GM21825 (cell line): ENCODE data around the gene C7orf57.

ENCODE experiments used
- ATAC-seq: cut with Tn5 transposase; IDR thresholded peaks from one replicate; pipeline ENCODE4 v1.9.1; 2021; ENCODE audit warnings: mild to moderate bottlenecking, moderate library complexity; ENCODE audit not compliant: unreplicated experiment

The C7orf57 gene

DNA sequence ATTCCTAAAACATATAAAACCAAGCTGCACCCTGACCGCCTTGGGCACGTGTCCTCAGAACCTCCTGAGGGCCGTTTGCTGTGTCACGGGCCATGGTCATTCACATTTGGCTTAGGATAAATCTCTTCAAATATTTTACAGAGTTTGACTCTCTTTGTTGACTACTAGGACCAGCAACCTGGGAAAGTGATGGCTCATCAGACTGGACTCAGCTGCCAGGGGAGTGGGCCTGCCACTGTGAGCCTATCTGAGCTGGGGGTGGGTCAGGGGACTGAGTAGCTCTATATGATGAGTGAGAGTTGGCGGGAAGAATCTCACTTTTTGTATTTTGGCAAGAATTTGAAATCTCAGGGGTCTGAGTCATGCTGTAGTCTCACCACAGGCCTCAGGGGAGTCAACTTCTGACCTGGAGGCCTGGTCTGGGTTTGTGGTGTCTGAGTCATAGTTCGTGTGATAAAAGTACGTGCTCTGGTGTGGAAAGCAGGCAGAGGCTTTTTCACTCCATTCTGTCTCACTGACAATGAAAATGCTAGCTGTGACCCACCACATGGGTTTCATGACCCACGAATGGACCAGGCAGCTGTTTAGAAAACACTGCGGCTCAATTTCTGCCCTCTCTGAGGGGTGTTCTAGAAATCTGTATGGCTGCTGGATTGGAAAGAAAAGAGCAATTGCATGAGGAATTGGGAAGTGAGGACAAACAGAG is 49.5 kb downstream of the C7orf57 start:
- ATAC-seq = peak; percentile 58

DNA sequence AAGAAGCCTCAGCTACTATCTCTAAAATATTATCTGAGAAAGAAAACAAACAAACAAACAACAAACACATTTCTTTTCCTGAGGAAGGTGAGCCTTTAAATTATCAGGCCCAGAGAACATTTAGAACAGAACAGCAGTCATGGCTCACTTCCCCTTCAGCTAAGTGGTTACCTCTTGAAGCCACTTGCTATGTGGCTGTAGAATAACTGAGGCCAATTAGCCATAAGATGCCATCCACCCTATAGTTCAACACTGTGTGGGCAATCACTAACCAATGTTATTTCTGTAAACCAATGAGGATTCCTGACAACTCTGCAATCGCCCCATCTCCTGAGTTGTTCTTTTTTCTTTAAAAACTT is 50.1 kb downstream of the C7orf57 start:
- no peak for ATAC-seq

DNA sequence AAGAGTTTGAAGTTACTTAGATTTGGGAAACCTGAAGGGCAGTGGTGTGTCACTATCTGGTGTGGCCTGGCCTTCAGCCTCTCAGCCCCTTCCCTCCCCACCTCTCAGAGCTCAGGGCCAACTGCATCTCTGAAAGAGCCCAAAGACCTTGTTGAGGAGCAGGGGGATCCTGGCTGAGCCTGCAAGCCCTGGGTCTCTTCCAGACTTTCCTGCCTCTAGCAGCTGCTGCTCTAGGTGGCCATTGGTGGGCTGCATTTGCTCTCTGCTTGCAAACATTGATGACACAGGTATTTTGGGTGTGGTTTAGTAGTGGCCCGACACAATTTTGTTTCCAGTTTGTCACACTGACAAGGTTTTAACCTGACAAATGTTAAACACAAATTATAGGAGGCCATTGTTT is 50.6 kb downstream of the C7orf57 start:
- no peak for ATAC-seq

DNA sequence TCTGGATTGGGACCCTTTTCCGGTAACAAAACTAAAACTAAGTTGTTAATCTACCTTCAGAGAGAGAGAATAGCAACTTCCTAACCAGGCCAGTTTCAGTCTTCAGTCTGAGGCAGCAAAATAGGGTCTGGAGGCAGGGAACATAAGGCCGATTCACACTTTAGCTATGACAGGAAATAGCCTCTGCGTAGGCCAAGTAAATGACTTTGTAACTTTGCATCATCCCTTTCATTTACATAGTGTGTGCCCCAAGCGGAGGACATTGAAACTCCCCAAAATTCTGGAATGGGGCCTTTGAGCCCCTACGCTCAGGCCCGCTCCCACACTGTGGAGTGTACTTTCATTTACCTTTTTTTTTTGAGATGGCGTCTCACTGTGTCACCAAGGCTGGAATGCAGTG is 52.0 kb downstream of the C7orf57 start:
- ATAC-seq = peak; percentile 17

DNA sequence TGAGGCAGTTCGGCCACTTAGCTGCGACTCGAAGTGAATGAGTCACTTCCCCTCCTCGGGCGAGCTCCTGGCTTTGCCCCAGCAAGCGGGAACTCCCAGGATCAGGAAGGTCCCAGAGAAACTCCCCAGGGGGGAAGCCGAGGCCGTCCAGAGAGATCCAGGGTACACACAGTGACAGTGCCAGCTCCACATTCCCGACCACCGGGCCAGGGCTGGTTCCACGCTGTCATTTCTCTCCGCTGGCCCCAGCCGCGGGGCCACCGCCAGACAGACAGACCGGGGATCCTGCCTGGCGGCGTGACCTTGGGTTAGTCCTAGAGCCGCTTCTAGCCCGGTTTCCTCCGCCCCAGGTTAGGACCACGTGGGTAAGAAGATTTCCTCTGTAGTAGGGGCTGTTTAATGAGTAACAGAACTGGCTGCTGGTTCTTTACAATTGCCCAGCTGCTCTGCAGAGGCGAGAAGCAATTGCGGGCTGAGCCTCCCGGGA is 53.3 kb downstream of the C7orf57 start:
- ATAC-seq = peak; percentile 58

DNA sequence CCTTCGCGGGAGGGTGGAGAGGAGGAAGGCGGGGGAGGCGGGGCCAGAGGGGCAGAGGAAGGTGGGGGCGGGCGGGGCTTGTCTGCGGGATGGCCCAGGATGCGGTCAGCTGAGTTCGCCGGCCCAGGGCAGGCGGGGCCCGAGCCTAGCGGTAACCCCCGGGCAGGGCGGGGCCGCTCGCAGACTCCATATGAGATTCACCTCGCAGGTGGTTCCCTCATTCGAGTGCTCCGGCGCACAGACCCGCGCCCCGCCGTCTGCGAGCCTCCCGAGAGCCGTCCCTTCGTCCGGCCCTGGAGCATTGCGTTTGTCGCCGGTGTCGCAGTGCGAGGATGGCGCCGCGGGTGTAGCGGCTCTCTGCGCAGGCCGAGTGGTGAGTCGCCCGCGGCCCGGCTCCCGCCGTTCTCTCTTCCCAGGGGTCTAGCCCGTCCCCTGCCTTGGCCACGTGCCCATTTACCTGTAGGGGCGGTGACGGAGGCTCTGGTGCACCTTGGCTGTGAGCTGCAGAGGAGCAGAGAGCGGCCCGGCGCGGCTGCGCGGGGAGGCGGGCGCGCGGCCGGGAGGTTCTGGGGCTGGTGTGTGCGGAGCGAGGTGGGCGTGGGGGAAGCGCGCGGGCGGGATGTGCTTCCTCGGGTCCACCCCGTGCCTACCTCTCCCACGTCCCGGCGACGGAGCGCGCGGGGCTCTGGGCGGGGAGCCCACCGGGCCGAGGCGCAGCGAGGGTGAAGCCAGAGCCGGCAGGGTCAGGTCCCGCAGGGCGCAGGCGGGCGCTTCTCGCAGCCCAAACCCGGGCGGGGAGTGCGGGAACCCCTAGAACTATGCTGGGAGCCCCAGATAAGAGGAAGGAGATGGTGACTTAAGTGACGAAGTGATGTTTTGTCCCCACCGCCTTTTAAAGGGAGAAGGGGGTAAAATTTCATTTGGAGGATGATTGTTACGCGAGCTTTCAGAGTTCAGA is 54.0 kb downstream of the C7orf57 start, which contains the start of gene UPP1:
UPP1 (plus strand) TSS at position 220 of the 958 bp plus-strand sequence. CDS start 5,519 bp downstream, outside the sequence.
- ATAC-seq = peak; percentile 48

DNA sequence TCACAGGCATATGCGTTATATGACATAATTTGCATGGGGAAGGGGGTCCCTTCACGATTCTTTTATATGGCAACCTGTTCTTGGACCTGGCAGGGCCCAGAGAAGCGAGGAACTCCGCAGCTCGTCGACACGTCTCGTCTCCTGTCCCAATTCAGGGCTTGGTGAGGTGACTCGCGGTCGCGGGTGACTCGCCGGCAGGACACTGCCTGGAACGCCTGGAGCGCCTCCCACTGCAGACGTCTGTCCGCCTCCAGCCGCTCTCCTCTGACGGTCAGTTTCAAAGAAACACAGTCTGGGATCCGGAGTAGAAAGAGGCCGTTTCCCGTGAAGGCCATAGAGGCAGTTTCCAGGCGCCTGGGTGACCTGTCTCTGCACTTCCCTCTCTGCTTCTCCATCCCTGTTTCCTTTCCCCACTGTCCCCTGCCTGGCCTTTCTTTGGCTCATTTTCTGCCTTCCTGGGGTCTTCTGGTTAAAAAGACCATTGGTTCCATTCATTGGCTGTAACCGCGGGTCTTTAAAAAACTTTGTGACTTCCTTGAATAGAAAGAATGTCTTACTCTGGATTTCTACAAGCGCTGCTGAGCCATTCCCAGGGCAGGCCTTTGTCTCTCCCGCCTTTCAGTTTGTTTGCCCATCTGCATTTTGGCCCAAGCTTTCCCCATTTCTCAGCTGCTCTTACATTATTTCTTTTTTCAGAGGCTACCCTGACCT is 54.9 kb downstream of the C7orf57 start:
- no peak for ATAC-seq

DNA sequence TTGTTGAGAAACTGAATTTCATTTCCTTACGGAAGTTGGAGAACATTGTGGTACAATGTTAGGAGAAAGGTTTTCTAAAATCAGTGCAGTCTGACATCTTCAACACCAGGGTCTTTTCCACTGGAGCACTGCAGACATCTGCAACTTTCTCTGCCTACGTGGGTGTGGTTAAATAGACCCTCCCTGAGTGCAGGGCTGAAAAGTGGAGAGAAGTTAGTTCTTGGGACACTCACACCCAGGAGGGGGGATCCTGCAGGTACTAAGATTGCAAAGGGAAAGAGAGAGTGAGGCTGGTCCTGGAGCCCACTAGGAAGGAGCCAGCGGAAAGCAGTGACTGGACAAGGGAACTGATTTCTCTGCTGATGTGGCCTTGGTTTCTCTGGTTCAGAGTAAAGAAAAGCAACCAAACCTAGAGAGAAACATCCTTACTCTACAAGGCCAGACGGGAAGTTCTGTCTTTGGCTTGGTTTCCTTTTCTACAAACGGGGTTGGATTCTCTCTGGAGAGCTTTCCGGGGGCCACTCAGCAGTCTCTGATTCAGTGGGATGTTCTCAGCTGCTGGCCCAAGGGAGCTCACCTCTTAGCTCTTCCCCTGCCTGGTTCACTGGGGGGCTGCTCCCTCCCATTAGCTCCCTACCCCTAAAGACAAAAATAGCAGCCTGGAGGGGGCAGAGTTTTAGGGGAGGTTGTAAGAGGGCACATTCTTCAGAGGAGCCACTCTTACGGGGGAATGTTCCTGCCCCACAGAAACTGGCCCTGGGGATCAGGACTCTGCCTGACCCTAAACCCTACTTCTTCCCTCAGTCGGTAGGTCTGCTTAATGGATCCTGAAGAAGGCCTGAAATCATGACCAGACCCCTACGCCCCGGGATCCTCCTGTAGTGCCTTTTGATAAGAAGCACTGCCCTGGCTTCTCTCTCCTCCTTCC is 56.4 kb downstream of the C7orf57 start:
- ATAC-seq = no peak

DNA sequence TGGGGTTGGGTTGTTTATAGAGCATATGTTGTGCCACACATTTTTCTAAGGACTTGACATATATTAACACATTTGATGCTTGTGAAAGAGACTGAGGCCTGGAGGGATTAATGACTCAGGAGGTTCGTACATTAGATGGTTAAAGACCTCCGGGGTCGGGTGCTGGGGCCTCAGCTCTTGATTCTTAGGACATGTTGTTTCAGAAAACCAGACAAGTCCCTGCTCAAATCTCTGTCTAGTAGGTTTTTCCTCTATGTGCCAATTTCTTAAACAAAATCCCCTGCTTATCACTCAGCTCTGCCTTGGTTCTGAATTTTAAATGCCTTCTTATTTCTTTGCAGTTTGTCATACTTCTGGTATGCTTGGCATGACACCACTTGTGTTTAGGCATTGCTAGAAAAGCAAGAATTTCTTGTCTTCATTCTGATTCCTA is 59.5 kb downstream of the C7orf57 start:
- no peak for ATAC-seq

DNA sequence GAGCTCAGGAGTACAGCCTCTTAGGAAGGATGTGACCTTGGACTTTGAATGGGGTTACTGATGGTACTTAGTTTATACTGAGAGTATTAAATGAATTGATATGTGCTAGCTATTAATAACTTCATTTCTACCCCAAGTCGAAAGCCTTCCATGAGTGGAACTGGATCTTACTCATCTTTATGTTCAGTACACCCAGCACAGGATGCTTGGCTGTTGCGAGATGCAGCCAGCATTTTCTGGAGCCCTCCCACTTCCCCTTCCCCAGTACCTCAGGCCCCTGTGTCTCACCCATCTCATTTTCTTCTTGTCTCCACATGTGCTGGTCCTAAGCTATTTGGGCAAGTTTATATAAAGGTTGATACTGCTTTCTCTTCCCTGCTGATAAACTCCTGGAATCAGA is 60.9 kb downstream of the C7orf57 start:
- ATAC-seq = no peak

DNA sequence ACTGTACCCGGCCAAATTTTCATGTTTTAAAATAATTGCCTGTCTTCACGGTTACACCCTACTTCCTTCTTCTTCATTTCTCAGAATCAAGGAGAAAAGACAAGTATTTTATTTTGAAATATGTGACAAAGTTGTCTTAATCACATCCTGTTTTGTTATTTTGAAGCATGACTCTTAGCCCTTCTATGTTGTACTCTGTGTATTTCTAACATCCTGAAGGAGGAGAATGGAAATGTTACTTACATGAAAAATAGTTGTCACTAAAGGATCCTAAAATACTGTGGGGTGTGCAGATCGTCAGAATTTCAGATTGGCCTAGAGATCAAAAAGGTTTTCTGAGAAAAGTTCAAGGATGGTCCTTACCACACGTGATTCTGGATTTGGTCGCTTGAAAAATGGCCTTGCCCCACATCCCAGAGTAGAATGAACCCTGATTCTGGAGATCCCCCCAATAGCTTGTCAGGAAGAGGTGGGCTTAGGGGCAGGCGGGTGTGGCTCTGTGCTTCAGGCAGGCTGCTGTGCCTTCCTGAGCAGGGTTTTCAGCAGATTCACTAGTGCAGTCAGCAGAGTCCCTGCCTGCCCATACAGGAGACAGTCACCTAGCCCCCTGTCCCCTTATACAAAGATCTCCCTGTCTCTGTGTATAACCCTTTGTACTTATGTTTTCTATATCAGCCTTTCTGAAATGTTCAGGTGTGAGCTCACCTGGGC is 62.3 kb downstream of the C7orf57 start:
- ATAC-seq = no peak

DNA sequence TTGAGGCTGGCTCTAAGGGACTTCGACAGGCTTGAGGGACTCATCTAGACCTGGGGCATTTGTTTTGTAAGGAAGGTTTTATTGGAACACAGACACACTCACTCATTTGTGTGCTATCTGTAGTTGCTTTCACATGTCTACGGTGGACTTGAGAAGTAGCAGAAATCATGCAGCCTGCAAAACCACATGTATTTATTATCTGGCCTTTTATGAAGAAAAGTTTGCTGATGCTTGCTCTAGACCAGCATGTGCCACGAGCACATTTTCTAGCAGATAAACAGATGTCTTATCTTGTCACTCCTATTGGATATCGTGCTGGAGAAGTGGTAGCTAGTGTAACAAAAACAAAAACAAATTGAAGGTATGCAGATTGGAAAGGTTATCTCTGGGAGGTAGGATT is 63.5 kb downstream of the C7orf57 start:
- ATAC-seq = no peak

DNA sequence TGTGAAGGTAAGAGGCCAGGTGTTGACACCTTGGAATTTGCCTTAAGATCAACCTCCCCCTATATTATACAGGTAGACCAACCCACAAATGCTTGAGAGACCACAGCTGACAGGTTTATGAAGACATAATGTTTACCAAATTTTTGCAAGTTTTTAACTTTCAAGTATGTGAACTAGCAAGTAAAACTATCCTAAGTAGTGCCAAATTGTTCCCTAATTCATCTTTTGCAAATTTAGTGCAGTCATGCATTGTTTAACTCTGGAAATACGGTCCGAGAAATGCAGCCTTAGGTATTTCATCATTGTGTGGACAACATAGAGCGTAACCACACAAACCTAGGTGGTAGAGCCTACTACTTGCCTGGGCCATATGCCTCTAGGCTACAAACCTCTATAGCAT is 64.4 kb downstream of the C7orf57 start:
- ATAC-seq = no peak

DNA sequence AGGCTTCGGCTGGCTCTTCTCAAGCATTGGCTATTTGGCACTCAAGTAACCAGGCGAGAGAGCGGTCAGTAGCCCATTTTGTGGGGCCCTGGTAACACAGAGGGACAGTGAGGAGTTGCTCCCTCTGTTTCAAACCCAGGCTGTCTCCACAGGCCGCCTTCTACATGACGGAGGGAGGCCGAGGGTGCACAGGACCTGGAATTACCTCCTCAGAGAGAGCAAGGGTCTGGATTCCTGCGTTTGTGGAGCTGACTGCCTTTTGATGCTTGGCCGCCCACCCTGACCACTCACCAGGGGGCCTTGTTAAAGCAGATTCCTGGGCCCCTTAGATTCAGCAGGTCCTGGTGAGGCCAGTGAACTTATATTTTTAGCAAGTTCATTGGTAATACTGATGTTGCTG is 66.0 kb downstream of the C7orf57 start:
- no peak for ATAC-seq

DNA sequence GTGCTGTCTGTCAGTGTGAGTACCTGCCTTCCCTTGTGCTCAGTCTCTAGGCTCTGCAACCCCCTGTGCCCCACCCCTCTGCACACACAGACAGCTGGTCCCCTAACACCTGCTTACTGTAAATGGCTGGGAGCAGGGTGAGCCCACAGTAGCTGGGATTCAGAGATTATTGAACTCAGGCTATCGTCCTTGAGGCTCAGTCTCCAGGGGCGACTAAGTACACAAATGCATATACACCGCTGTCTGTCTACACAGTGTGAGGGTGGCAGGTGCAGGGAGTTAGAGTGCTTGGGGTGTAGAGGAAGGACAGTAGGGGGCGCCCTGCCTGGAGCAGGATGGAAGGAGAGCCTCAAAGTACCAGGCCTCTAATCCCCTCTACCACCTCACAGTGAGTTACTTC is 66.6 kb downstream of the C7orf57 start:
- no peak for ATAC-seq

DNA sequence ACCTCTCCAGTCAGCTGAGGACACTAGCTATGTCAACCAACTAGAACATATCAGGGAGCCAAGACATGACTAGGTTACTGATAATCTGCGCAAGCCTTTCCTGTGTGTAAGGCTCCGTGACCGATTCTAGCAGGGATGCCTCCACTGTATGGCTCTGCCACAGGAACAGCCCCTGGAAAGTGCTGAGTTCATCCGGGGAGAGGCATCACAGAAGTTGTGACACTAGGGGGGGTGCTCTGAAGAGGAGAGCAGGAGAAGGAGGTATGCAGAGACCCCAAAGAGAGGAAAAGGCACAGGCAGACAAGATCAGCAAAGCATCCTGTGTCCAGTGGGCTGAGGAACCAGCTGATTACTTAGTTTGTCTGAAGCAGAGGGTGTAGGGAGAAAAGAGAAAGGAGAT is 67.2 kb downstream of the C7orf57 start:
- ATAC-seq = no peak

DNA sequence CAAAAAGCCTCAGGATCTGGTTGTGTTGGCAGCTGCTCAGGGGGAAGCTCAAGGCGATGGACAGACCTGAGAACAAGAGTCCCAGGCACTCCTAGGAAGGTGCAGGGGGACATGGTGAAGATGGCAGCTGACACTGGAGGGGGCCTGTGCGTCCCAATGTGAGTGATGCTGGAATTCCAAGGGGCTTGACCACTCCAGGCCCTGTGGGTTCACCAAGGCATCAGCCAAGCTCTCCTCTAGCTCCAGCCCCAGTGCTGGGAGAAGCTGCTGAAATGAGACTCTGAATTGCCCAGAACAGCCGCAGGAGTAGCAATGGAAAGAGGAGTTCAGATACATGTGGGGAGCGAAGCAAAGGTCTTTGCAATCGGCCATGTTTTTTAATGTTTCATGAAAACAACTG is 69.7 kb downstream of the C7orf57 start:
- no peak for ATAC-seq

DNA sequence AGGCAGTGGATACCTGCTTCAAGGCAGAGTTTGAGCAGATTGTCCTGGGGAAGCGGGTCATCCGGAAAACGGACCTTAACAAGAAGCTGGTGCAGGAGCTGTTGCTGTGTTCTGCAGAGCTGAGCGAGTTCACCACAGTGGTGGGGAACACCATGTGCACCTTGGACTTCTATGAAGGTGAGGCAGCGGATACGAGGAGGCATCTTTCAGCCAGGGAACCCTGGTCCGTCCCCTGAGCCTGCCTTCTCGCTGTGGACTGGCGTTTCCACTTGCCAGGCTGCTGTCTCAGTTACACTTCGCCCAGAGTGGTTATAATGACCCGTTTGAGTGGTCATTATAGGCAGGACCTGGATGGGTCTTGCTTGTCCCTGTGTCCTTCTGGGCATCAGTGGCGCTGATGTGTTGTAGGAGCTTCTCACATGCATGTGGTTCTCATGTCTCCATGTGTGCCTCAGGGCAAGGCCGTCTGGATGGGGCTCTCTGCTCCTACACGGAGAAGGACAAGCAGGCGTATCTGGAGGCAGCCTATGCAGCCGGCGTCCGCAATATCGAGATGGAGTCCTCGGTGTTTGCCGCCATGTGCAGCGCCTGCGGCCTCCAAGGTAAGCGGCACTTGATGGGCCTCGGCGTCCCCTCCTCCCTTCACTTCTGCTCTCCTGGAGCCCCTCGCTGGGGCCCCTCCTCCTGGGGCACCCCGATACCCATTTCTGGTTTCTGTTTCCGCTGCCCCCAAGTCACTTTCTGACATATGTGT is 71.7 kb downstream of the C7orf57 start:
- no peak for ATAC-seq

DNA sequence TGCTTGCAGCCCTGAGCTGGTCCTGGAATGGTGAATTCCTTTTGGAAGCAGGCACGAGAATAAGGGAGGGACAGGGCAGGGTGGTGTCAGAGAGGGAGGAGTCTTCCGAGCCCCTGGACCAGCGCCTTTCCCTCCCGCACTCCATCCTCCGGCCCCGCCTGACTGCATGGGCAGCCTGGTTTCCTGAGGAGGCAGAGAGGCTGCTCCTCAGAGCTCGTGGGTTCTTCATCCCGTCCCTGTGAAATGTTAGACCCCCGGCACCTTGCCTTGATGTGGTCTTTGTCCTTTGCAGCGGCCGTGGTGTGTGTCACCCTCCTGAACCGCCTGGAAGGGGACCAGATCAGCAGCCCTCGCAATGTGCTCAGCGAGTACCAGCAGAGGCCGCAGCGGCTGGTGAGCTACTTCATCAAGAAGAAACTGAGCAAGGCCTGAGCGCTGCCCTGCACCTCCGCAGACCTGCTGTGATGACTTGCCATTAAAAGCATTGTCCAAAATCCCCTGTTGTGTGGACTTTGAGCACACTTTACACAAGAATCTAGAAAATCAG is 72.7 kb downstream of the C7orf57 start:
- no peak for ATAC-seq
